ENCODE data around the gene SNX8.

- no peak for TF ChIP-seq GTF2F1 (IDR thresholded peaks at IDR 0.05; ENCODE audit: low read depth, low read length)
- TF ChIP-seq CREB1 (IDR thresholded peaks at IDR 0.05), result no peak
- TF ChIP-seq CREB1 (CRISPR knock-in tag; IDR thresholded peaks at IDR 0.05), result no peak
- no peak for TF ChIP-seq ZSCAN29 (IDR thresholded peaks at IDR 0.05)
- TF ChIP-seq ZBTB26 (CRISPR knock-in tag; IDR thresholded peaks at IDR 0.05), result no peak
- TF ChIP-seq ELF4 (CRISPR knock-in tag; IDR thresholded peaks at IDR 0.05), result no peak
- TF ChIP-seq MYC (IDR thresholded peaks at IDR 0.05; ENCODE audit: low read depth, low read length), result no peak
- TF ChIP-seq MYC (CRISPR knock-in tag; IDR thresholded peaks at IDR 0.05; ENCODE audit: borderline replicate concordance, low read depth), result no peak
- no peak for TF ChIP-seq MAZ (CRISPR knock-in tag; conservative IDR thresholded peaks at IDR 0.05 in 1 of 2, IDR thresholded peaks at IDR 0.05 in 1 of 2)
- no peak for TF ChIP-seq KLF10 (CRISPR knock-in tag; IDR thresholded peaks at IDR 0.05)
- TF ChIP-seq DPF2 (IDR thresholded peaks at IDR 0.05), result no peak
Measured at GRCh38 chr7:2224934-2225333, 89.3 kb downstream of the SNX8 start.

Measured in K562 (cell line).